Ishikawa (cell line): ENCODE data around the gene PHF13.

Experiments
- CEBPB ChIP-seq: IDR thresholded peaks from 2 replicates; pipeline ENCODE4 v1.6.1; 2012
- CREB1 ChIP-seq: IDR thresholded peaks from 2 replicates; pipeline ENCODE4 v1.6.1; 2012; ENCODE audit warnings: low read depth
- EGR1 ChIP-seq: IDR thresholded peaks from 2 replicates; pipeline ENCODE4 v1.6.1; 2012
- EP300 ChIP-seq: IDR thresholded peaks from 2 replicates; pipeline ENCODE4 v1.6.1; 2012; ENCODE audit warnings: borderline replicate concordance
- FOXM1 ChIP-seq: IDR thresholded peaks from 2 replicates; pipeline ENCODE4 v1.6.1; 2012; ENCODE audit warnings: low read depth, borderline replicate concordance
- NFIC ChIP-seq: IDR thresholded peaks from 2 replicates; pipeline ENCODE4 v1.6.1; 2012
- RAD21 ChIP-seq: IDR thresholded peaks from 2 replicates; pipeline ENCODE4 v1.6.1; 2012; ENCODE audit warnings: low read depth
- TAF1 ChIP-seq: IDR thresholded peaks from 2 replicates; pipeline ENCODE4 v1.6.1; 2012; ENCODE audit warnings: low read depth, mild to moderate bottlenecking
- TCF12 ChIP-seq: IDR thresholded peaks from 2 replicates; pipeline ENCODE4 v1.6.1; 2012; ENCODE audit warnings: low read depth
- TEAD4 ChIP-seq: IDR thresholded peaks from 2 replicates; pipeline ENCODE4 v1.6.1; 2012
- USF1 ChIP-seq: IDR thresholded peaks from 2 replicates; pipeline ENCODE4 v1.6.1; 2012
- YY1 ChIP-seq: IDR thresholded peaks from 2 replicates; pipeline ENCODE4 v1.6.1; 2012; ENCODE audit warnings: low read depth
- ZBTB7A ChIP-seq: IDR thresholded peaks from 2 replicates; pipeline ENCODE4 v1.6.1; 2012; ENCODE audit warnings: low read depth
- TF ChIP-seq, protein P1 (sequence below): IDR thresholded peaks from 2 replicates; pipeline ENCODE4 v1.6.1; 2012; ENCODE audit warnings: low read depth, mild to moderate bottlenecking
- TF ChIP-seq, protein P2 (sequence below): IDR thresholded peaks from 2 replicates; pipeline ENCODE4 v1.6.1; 2012

Gene PHF13

DNA sequence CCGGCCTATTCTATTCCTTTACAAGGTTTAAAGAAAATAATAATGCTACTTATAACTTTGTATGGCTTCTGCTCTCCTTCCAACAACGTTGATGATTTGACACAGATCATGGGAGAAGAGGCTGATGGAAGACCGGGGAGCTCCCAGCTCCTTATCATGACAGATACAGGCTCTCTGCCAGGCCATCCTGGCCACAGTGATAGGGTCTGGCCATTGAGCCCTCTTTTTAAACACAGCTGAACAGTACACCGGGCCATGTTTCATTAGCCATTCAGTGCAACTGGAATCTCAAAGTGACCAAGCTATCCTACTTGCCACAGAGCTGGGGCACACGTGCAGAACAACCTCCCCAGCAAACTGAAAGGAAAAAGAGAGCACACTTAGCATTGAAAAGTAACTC lies 53.2 kb downstream of the PHF13 start:
- TF ChIP-seq RAD21 (no peak), TCF12 (no peak), EGR1 (no peak), ZBTB7A (no peak)

GRCh38 chr1:6667139-6667538 lies 53.6 kb downstream of the PHF13 start:
- no peak for TF ChIP-seq CREB1
- no peak for TF ChIP-seq ZBTB7A
- no peak for TF ChIP-seq FOXM1
- TF ChIP-seq TAF1 = no peak

DNA sequence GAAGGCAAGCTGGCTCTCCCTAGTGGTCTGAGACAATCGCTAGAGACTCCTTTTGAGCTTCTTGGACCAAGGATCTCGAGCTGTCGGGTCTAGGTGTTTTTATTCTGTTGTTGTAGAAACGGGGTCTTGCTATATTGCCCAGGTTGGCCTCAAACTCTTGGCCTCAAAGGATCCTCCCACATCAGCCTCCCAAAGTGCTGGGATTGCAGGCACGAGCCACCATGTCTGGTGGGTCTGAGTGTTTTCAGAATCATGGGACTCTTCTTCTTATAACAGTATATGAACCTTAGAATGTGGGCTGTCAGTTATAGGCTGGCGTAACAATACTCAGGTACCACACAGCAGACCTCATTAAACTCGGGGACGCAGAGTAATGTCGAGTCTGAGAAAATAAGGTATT lies 55.0 kb downstream of the PHF13 start:
- TF ChIP-seq YY1 (no peak), TAF1 (no peak)

- TF ChIP-seq YY1 (no peak), FOXM1 (no peak), RAD21 (no peak), CREB1 (no peak), TAF1 (no peak), NFIC (no peak), CEBPB (no peak), TCF12 (no peak), USF1 (no peak), ZBTB7A (no peak), EGR1 (no peak), EP300 (no peak), TEAD4 (no peak)
- TF ChIP-seq, protein P1, sequence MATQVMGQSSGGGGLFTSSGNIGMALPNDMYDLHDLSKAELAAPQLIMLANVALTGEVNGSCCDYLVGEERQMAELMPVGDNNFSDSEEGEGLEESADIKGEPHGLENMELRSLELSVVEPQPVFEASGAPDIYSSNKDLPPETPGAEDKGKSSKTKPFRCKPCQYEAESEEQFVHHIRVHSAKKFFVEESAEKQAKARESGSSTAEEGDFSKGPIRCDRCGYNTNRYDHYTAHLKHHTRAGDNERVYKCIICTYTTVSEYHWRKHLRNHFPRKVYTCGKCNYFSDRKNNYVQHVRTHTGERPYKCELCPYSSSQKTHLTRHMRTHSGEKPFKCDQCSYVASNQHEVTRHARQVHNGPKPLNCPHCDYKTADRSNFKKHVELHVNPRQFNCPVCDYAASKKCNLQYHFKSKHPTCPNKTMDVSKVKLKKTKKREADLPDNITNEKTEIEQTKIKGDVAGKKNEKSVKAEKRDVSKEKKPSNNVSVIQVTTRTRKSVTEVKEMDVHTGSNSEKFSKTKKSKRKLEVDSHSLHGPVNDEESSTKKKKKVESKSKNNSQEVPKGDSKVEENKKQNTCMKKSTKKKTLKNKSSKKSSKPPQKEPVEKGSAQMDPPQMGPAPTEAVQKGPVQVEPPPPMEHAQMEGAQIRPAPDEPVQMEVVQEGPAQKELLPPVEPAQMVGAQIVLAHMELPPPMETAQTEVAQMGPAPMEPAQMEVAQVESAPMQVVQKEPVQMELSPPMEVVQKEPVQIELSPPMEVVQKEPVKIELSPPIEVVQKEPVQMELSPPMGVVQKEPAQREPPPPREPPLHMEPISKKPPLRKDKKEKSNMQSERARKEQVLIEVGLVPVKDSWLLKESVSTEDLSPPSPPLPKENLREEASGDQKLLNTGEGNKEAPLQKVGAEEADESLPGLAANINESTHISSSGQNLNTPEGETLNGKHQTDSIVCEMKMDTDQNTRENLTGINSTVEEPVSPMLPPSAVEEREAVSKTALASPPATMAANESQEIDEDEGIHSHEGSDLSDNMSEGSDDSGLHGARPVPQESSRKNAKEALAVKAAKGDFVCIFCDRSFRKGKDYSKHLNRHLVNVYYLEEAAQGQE = no peak
- TF ChIP-seq, protein P2, sequence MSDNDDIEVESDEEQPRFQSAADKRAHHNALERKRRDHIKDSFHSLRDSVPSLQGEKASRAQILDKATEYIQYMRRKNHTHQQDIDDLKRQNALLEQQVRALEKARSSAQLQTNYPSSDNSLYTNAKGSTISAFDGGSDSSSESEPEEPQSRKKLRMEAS = no peak
Observed at GRCh38 chr1:6672558-6672957, 59.0 kb downstream of the PHF13 start.
